ENCODE measurements around the gene TMBIM1.

Gene TMBIM1

DNA sequence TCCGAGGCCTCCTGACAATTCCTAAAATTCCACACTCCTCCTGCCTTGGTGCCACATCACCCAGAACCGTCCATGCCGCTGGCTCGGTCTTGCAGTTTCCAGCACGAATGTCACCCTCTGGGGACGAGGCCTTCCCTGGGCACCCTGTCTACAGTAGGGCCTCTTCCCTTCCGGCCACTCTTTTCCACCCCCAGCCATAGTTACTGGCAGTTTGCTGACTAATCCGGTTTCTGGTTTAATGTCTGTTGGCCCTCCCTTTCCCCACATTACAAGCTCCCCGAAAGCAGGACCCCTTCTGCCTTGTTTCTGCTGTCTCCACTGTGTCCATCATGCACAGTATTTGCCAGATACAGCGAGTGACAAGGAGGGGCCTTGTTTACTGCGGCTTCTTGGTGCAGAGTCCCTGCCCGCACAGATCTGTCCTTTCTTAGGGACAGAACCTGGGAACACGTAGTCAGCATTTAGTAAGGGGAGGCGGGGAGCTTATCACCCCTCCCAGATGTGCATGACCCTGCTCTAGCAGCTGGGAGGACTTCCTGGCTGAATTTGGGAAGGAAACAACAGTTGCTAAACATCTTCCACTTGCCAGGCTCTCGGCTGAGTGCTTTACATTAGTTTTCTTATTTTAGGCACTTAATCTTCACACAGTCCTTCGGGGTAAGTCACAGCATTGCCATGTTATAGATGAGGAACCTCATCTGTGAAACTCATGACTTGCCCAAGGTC lies 40.8 kb upstream of the TMBIM1 start:
- TF ChIP-seq, protein P1, sequence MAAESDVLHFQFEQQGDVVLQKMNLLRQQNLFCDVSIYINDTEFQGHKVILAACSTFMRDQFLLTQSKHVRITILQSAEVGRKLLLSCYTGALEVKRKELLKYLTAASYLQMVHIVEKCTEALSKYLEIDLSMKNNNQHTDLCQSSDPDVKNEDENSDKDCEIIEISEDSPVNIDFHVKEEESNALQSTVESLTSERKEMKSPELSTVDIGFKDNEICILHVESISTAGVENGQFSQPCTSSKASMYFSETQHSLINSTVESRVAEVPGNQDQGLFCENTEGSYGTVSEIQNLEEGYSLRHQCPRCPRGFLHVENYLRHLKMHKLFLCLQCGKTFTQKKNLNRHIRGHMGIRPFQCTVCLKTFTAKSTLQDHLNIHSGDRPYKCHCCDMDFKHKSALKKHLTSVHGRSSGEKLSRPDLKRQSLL (tag by site-specific recombination; IDR thresholded peaks at IDR 0.05), result no peak
- TF ChIP-seq ZFHX2 (tag by site-specific recombination; conservative IDR thresholded peaks at IDR 0.05), result no peak
- TF ChIP-seq, protein P2, sequence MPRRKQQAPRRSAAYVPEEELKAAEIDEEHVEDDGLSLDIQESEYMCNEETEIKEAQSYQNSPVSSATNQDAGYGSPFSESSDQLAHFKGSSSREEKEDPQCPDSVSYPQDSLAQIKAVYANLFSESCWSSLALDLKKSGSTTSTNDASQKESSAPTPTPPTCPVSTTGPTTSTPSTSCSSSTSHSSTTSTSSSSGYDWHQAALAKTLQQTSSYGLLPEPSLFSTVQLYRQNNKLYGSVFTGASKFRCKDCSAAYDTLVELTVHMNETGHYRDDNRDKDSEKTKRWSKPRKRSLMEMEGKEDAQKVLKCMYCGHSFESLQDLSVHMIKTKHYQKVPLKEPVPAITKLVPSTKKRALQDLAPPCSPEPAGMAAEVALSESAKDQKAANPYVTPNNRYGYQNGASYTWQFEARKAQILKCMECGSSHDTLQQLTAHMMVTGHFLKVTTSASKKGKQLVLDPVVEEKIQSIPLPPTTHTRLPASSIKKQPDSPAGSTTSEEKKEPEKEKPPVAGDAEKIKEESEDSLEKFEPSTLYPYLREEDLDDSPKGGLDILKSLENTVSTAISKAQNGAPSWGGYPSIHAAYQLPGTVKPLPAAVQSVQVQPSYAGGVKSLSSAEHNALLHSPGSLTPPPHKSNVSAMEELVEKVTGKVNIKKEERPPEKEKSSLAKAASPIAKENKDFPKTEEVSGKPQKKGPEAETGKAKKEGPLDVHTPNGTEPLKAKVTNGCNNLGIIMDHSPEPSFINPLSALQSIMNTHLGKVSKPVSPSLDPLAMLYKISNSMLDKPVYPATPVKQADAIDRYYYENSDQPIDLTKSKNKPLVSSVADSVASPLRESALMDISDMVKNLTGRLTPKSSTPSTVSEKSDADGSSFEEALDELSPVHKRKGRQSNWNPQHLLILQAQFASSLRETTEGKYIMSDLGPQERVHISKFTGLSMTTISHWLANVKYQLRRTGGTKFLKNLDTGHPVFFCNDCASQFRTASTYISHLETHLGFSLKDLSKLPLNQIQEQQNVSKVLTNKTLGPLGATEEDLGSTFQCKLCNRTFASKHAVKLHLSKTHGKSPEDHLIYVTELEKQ (tag by site-specific recombination; IDR thresholded peaks at IDR 0.05; ENCODE audit: borderline replicate concordance), result no peak
- TF ChIP-seq, protein P3, sequence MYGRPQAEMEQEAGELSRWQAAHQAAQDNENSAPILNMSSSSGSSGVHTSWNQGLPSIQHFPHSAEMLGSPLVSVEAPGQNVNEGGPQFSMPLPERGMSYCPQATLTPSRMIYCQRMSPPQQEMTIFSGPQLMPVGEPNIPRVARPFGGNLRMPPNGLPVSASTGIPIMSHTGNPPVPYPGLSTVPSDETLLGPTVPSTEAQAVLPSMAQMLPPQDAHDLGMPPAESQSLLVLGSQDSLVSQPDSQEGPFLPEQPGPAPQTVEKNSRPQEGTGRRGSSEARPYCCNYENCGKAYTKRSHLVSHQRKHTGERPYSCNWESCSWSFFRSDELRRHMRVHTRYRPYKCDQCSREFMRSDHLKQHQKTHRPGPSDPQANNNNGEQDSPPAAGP (tag by site-specific recombination; IDR thresholded peaks at IDR 0.05), result no peak
- H3K27ac ChIP-seq (ENCODE audit: extremely low read depth, low read depth, low read length), result no peak overlapping the region
- no peaks in the 10 kb centered on the region for H3K4me1 ChIP-seq (ENCODE audit: control insufficient read depth, insufficient read depth, low read length)
- ChIA-PET POLR2A (no interaction called here), CTCF (no interaction called here)
- H3K4me3 ChIP-seq (ENCODE audit: low read depth, low read length), result no peak overlapping the region
- H3K36me3 ChIP-seq (ENCODE audit: control insufficient read depth in 2 of 2, insufficient read depth in 1 of 2, low read length in 2 of 2), result no peaks in the 10 kb centered on the region
- H3K9me3 ChIP-seq (ENCODE audit: control insufficient read depth, insufficient read depth, low read depth, low read length), result no peaks in the 10 kb centered on the region

DNA sequence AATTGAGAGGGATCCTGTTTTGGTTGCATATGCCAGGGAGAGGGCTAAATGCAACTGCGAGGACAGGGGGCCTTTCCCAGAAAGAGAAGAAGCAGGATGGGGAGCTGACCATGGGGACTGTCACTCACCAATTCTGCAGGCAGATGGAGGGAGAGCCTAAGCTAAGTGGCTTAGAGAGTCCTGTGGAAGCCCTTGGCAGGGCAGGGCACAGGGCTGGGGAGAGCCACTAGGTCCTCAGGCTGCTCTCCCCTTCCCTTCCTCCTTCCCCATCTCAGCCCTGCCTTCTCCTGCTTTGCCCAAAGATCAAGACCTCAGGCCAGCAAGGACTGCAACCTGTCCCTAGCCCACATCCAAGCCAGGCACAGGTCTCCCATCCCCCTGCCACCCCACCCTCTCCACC lies 40.0 kb upstream of the TMBIM1 start:
- Histone ChIP-seq H3K27ac (ENCODE audit: extremely low read depth, low read depth, low read length) (no peak overlapping the region), H3K4me1 (ENCODE audit: control insufficient read depth, insufficient read depth, low read length) (no peaks in the 10 kb centered on the region), H3K36me3 (ENCODE audit: control insufficient read depth in 2 of 2, insufficient read depth in 1 of 2, low read length in 2 of 2) (no peaks in the 10 kb centered on the region), H3K4me3 (ENCODE audit: low read depth, low read length) (no peak overlapping the region), H3K9me3 (ENCODE audit: control insufficient read depth, insufficient read depth, low read depth, low read length) (no peaks in the 10 kb centered on the region)
- CTCF ChIA-PET, result no interaction called here
- POLR2A ChIA-PET, result no interaction called here
- TF ChIP-seq ZNF530 (tag by site-specific recombination; IDR thresholded peaks at IDR 0.05; ENCODE audit: low read depth) (no peak), ZNF626 (tag by site-specific recombination; IDR thresholded peaks at IDR 0.05) (no peak), ZNF157 (tag by site-specific recombination; IDR thresholded peaks at IDR 0.05) (no peak), ZBTB21 (tag by site-specific recombination; IDR thresholded peaks at IDR 0.05) (no peak), ZNF629 (tag by site-specific recombination; IDR thresholded peaks at IDR 0.05) (no peak), ZBTB48 (tag by site-specific recombination; IDR thresholded peaks at IDR 0.05) (no peak), PRDM1 (tag by site-specific recombination; IDR thresholded peaks at IDR 0.05) (no peak), ZNF335 (tag by site-specific recombination; conservative IDR thresholded peaks at IDR 0.05) (no peak), BCL11A (tag by site-specific recombination; IDR thresholded peaks at IDR 0.05; ENCODE audit: low read depth) (no peak), MYNN (tag by site-specific recombination; IDR thresholded peaks at IDR 0.05; ENCODE audit: borderline replicate concordance) (no peak), ZNF670 (tag by site-specific recombination; IDR thresholded peaks at IDR 0.05; ENCODE audit: low read depth) (no peak)
- TF ChIP-seq, protein P4, sequence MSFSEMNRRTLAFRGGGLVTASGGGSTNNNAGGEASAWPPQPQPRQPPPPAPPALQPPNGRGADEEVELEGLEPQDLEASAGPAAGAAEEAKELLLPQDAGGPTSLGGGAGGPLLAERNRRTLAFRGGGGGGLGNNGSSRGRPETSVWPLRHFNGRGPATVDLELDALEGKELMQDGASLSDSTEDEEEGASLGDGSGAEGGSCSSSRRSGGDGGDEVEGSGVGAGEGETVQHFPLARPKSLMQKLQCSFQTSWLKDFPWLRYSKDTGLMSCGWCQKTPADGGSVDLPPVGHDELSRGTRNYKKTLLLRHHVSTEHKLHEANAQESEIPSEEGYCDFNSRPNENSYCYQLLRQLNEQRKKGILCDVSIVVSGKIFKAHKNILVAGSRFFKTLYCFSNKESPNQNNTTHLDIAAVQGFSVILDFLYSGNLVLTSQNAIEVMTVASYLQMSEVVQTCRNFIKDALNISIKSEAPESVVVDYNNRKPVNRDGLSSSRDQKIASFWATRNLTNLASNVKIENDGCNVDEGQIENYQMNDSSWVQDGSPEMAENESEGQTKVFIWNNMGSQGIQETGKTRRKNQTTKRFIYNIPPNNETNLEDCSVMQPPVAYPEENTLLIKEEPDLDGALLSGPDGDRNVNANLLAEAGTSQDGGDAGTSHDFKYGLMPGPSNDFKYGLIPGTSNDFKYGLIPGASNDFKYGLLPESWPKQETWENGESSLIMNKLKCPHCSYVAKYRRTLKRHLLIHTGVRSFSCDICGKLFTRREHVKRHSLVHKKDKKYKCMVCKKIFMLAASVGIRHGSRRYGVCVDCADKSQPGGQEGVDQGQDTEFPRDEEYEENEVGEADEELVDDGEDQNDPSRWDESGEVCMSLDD (tag by site-specific recombination; IDR thresholded peaks at IDR 0.05), result no peak
- TF ChIP-seq, protein P5, sequence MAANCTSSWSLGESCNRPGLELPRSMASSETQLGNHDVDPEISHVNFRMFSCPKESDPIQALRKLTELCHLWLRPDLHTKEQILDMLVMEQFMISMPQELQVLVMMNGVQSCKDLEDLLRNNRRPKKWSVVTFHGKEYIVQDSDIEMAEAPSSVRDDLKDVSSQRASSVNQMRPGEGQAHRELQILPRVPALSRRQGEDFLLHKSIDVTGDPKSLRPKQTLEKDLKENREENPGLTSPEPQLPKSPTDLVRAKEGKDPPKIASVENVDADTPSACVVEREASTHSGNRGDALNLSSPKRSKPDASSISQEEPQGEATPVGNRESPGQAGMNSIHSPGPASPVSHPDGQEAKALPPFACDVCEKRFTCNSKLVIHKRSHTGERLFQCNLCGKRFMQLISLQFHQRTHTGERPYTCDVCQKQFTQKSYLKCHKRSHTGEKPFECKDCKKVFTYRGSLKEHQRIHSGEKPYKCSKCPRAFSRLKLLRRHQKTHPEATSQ (tag by site-specific recombination; IDR thresholded peaks at IDR 0.05), result no peak
